NCI-H146 treated with DMSO at 0.1 percent for 48 hours (cell line): ENCODE results near the gene LCN6.
A peak's percentile ranks its signal among the peaks of the same experiment; 100 is the strongest.
"Not testable (repeated sequence)": the region's sequence is repeated elsewhere in the genome, so short reads cannot be mapped to it uniquely, and the experiment has no call there.

Experiments used
- DNase-seq: peaks from one replicate; lab custom pipeline; 2025; ENCODE audit not compliant: unreplicated experiment; lab: John Stamatoyannopoulos, UW

The LCN6 gene

DNA sequence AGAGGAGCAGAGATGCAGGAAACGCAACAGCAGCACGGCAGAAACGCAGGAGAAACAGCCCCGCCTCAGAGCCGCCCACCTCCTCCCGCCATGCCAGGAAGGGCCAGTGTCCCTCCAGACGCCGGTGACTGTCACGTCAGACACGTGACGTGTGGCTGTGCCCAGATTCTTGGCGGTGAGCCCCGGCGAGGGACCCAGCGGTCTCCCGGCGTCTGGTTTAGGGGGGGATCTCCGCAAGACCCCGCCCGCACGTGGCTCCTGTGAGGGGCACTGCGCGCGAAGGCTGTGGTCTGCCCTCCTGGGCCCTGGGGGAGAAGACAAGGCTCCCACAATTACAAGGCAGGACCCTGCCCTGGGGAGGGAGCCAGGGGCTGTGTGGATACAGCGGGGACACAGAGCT, 12.1 kb upstream of the LCN6 start:
- no peak for DNase-seq

DNA sequence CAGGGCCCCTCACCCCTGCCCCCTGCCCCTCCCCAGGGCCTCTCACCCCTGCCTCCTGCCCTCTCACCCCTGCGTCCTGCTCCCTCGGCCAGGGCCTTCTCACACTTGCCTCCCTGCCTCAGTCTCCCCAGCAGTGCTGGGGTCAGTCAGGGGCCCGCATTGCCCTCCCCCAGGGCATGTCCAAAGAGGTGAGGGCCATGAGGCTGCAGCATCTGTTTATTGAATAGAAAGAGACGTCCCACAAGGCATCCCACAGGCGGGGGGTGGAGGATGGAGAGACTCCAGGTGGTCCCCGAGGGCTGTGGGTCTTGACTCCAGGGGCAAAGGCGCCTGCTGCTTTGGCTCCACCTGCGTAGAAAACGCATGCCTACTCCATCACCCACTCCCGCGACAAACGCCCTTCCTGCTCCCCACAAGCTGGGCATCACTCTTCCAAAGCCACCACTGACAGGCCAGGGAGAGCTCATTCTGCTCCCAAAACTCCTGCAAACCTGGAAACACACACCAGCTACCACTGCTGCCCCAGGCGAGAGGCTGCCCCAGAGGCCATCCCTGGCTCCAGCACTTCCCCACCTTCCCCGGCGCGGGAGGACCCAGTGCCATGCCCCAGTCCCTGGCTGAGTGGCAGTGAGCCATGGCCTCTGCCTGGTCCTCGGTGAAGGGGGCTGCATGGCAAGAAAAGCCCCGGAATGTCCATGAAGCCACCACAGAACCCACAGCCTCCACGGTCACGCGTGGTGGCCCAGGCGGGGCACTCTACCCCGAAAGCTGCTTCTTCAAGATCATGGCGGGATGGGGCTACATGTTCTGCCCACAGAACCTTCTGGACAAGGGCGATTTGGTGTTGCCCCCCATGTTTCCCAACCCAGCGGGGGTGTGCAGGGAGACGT, 11.4 kb upstream of the LCN6 start:
- DNase-seq, result no peak

- DNase-seq, result no peak
These were observed 10.7 kb upstream of the LCN6 start for GRCh38 chr9:136759001-136759400.

DNA sequence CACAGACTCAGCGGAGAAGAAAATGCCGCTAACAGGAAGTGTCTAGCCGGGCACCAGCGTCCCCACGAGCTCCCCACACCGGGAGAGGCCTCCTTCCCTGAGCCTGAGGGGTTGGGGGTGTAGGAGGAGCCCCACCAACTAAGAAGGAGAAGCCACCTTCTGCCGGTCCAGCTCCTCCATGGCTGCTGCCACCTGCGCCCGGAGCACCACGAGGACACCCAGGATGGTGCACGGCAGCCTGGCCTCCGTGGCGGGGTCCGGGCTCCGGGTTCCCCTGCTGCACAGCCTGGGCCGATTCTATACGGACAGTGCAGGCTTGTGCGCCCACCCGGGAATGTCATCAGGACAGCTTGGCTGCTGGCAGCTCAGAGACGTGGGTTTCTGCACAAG, 9.4 kb upstream of the LCN6 start:
- DNase-seq, result no peak

DNA sequence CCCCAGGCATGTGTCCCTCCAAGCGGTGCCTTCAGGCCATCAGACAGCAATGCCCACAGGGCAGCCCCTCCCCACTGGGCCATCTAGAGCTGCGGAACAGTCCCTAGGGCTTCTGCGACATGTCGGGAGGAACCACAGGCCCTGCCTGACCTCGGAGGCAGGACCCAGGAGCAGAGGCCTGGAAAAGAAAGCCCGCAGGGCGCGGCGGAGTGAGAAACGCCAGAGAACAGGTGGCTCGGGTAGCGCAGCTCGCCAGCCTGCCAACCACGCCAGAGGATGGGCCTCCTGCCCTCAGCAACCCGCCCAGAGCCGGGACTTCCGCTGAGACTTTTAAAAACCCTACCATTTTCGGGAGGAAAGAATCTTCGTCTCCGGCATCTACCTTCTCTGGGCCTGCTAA, 9.0 kb upstream of the LCN6 start:
- no peak for DNase-seq

DNA sequence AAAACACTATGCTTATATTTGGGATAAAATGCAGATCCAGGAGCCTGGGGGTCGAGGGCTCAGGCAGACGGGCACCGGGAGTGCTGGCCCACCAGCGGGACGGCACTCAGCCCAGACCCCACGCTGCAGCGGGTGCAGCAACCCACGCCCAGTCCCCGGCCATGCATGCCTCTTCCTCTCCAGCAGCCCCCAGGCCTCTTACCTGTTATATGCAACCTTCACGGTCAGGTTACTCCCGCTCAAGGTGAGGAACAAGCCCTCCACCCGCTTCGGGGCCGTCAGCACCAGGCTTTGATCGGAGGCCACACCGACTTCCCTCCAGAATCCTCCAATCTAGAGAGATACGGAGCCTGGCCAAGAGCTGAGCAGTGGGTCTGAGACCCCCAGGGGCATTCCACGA, 8.5 kb upstream of the LCN6 start:
- DNase-seq, result no peak

- no peak for DNase-seq
These were observed 7.8 kb upstream of the LCN6 start for GRCh38 chr9:136756134-136756438.

- not testable (repeated sequence) for DNase-seq
These were observed 7.2 kb upstream of the LCN6 start for GRCh38 chr9:136755302-136756133.

- DNase-seq, result no peak
These were observed 6.4 kb upstream of the LCN6 start for GRCh38 chr9:136754626-136755301.

- peak; percentile 64 for DNase-seq
These were observed 5.8 kb upstream of the LCN6 start for GRCh38 chr9:136754059-136754572.

- DNase-seq, result no peak
These were observed 5.2 kb upstream of the LCN6 start for GRCh38 chr9:136753371-136754058.

DNA sequence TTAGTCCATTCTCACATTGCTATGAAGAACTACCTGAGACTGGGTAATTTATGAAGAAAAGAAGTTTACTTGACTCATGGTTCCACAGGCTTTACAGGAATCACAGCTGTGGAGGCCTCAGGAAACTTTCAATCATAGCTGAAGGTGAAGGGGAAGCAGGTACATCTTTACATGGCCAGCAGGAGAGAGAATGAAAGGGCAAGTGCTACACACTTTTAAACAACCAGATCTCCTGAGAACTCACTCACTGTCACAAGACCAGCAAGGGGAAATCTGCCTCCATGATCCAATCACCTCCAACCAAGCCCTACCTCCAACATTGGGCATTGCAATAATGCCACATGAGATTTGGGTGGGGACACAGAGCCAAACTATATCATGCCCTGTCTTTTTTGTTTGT, 3.5 kb upstream of the LCN6 start:
- no peak for DNase-seq

- no peak for DNase-seq
These were observed 2.9 kb upstream of the LCN6 start for GRCh38 chr9:136751244-136751643.

GRCh38 chr9:136750526-136750925, 2.2 kb upstream of the LCN6 start:
- DNase-seq, result no peak

DNA sequence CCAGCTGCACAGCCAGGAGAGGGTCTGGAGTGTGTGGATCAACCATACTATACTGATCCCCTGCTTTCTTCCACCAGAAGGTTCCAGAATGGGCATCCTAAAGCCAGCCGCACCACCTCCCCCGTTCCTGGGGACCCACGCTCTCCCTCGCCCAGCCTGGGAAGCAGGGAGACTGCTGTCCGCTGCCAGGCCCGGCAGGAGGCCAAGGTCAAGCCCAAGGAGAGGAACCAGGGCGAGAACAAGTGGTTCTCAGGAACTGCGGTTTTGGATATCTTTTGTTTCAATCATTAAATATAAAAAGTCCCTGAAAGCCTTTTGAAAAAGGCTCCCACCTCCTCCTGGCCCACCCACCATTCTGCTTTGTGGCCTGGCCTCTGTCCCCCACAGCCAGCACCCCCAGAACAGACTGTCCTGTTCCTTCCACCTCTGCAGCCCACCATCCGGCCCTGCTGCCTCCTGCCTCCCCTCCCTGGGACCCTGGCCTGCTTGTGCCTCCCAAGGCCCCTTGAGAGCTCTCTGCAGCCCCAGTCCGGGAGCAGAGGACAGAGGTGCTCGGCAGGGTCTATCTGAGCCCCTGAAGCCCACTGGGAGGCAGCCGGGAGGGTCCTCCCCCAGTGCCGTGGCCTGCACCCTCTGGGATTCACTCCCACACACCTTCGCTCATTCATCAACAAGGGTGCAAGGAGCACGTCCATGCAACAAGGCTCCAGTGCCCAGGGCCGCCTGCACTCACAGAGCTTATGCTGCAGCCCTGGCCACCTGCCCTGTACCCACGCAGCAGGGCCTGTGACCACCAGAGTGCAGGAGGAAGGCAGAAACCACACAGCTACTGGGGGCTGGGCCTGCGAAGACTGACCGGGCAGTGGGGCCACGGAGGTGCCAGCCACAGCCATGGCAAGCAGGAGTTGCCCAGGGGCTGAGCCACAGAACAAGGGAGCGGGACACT, 614 bp upstream of the LCN6 start:
- no peak for DNase-seq

- no peak for DNase-seq
These were observed 914 bp downstream of the LCN6 start for GRCh38 chr9:136747161-136748060.

GRCh38 chr9:136746621-136747020, 1.7 kb downstream of the LCN6 start:
- no peak for DNase-seq

DNA sequence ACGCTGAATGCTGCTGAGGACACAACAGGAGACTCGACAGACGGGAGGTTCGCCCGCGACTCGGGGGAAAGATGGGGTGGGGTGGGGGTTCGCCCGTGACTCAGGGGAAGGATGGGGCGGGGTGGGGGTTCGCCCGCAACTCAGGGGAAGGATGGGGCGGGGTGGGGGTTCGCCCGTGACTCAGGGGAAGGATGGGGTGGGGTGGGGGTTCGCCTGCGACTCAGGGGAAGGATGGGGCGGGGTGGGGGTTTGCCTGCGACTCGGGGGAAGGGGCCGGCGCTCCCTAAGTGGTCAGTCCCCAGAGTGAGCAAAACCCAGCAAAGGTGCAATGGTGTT, 2.2 kb downstream of the LCN6 start:
- DNase-seq, result no peak
